ENCODE measurements around the gene KLK14. TPM values are rescaled to one million over a fixed set of nuclear protein-coding genes. Genes with fewer than 3 reads are reported as not detected.

The KLK14 gene
- total RNA-seq, 1 donor from 2014 or later, result not detected

DNA sequence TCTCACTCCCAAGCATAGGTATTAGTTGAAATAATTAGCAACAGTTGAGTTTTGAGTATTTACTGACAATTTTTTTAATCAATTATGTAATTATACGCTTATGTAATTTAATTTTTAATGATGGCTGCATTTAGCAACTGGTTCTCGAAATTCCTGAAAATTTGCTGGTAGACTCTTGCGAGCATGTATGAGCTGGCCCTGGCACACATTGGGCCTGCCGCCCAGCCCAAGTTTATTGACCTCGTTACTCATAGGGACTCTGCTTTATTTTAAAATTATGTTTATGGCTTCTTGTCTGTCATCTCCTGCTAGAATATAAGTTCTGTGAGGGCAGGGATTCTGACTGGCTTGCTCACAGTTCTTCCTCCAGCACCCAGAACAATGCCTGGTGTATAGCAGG lies 6.7 kb downstream of the KLK14 start:
- DNase-seq (ENCODE audit: low read depth), result no peak
- TF ChIP-seq CTCF (IDR thresholded peaks at IDR 0.05; ENCODE audit: insufficient read depth, low read length, poor library complexity, severe bottlenecking), result no peak
- peaks cover 2% of the 10 kb centered on the region for H3K27me3 ChIP-seq (ENCODE audit: control insufficient read depth, insufficient read depth, low read length)

DNA sequence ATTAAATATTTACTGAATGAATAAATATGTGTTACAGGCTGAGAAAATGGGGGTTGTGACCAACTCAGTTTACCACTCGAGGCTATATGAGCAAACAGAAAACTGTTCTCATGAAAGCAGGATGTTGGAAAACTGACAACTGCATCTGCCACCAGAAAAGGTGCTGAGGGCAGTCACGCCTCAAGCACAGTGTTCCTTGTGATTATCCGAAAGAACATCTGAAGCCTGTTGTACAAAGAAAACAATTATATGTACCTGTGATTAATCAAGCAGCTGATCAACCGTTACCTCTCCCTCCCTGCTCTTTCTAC lies 11.6 kb downstream of the KLK14 start:
- Histone ChIP-seq H3K27me3 (ENCODE audit: control insufficient read depth, insufficient read depth, low read length) (no peaks in the 10 kb centered on the region), H3K4me3 (ENCODE audit: low read depth, low read length) (no peak overlapping the region), H3K36me3 (ENCODE audit: control insufficient read depth, insufficient read depth, low read length) (no peaks in the 10 kb centered on the region)
- no peak for TF ChIP-seq CTCF (IDR thresholded peaks at IDR 0.05; ENCODE audit: insufficient read depth, low read length, poor library complexity, severe bottlenecking)
- DNase-seq (ENCODE audit: low read depth), result no peak

More for the DNA sequence above, 6.7 kb downstream of the KLK14 start:
- H3K4me3 ChIP-seq (ENCODE audit: low read depth, low read length), result no peak overlapping the region
- H3K36me3 ChIP-seq (ENCODE audit: control insufficient read depth, insufficient read depth, low read length), result no peaks in the 10 kb centered on the region

DNA sequence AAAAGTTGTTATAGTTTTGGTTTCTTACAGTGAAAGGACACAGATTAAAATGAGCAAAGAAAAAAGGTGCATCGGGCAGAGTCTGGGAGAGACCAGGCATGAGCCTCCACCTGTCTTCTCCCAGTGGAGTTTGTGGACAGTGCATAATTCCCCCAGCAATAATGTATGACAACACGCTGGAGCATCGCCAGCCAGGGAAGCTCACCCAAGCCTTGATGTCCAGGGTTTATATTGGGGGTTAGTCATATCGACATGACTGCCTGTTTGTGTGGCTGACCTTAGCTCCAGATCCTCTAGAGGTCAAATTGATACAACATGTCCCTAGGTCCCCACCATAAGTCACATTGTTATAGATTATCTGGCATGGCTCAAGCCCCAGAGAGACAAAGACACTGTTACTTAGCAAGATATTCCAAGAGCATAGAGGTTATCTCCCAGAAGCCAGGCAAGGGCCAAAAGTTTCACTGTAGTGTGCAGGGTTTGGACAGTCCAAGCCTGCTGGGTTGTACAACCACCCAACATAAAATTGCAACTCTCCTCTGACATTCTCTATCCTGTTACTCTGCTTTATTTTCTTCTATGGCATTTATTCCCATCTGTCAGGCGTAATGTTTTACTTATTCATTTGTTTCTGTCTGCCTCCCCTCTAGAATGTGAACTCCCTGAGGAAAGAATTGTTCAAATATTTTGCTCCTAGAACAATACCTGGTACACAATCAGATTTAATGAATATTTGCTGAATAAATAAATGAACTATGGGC lies 12.2 kb downstream of the KLK14 start:
- Histone ChIP-seq H3K4me3 (ENCODE audit: low read depth, low read length) (no peak overlapping the region), H3K27me3 (ENCODE audit: control insufficient read depth, insufficient read depth, low read length) (no peaks in the 10 kb centered on the region)
- TF ChIP-seq CTCF (IDR thresholded peaks at IDR 0.05; ENCODE audit: insufficient read depth, low read length, poor library complexity, severe bottlenecking), result no peak

GRCh38 chr19:51066393-51067186 lies 16.1 kb downstream of the KLK14 start:
- TF ChIP-seq CTCF (IDR thresholded peaks at IDR 0.05; ENCODE audit: insufficient read depth, low read length, poor library complexity, severe bottlenecking), result no peak
- H3K27me3 ChIP-seq (ENCODE audit: control insufficient read depth, insufficient read depth, low read length), result no peaks in the 10 kb centered on the region
- H3K4me3 ChIP-seq (ENCODE audit: low read depth, low read length), result no peak overlapping the region
- DNase-seq (ENCODE audit: low read depth), result no peak
- H3K36me3 ChIP-seq (ENCODE audit: control insufficient read depth, insufficient read depth, low read length), result no peaks in the 10 kb centered on the region

More for the DNA sequence above, 12.2 kb downstream of the KLK14 start:
- no peak for DNase-seq (ENCODE audit: low read depth)
- no peaks in the 10 kb centered on the region for H3K36me3 ChIP-seq (ENCODE audit: control insufficient read depth, insufficient read depth, low read length)

GRCh38 chr19:51065221-51065960 lies 17.3 kb downstream of the KLK14 start:
- DNase-seq (ENCODE audit: low read depth), result no peak
- H3K36me3 ChIP-seq (ENCODE audit: control insufficient read depth, insufficient read depth, low read length), result no peaks in the 10 kb centered on the region
- H3K27me3 ChIP-seq (ENCODE audit: control insufficient read depth, insufficient read depth, low read length), result no peaks in the 10 kb centered on the region
- no peak for TF ChIP-seq CTCF (IDR thresholded peaks at IDR 0.05; ENCODE audit: insufficient read depth, low read length, poor library complexity, severe bottlenecking)
- no peak overlapping the region for H3K4me3 ChIP-seq (ENCODE audit: low read depth, low read length)

All from kidney epithelial cell (primary cell).